HCT116 (cell line): ENCODE measurements around the gene MYO16. TPM values are rescaled to one million over a fixed set of nuclear protein-coding genes. Genes with fewer than 3 reads are reported as not detected.

ENCODE experiments used
- ATAC-seq: fragments of 200-7000 bp; cut with Tn5 transposase; 2 replicates; pipeline ENCODE4 v1.9.1; 2020; ENCODE audit warnings: mild to moderate bottlenecking, moderate library complexity
- BruUV-seq: library from RNA; stranded (reverse); fragments of 400-500 nt; replicated peaks from 2 replicates; lab custom pipeline; 2021; lab: Mats Ljungman, UMichigan
- CTCF ChIA-PET: fragments of 300-600 bp; sonication (Branson Sonifier 250); formaldehyde crosslinking; loops from one replicate; lab custom pipeline; 2021; ENCODE audit warnings: antibody characterized with exemption; lab: Charles Lee
- POLR2A ChIA-PET: fragments of 300-600, 350-600 bp; sonication (Branson Sonifier 250); formaldehyde crosslinking; loops from one replicate; lab custom pipeline; 2021; ENCODE audit warnings: antibody characterized with exemption; lab: Charles Lee
- RAD21 ChIA-PET, 2 experiments: fragments of 300-600 bp; sonication (Branson Sonifier 250); formaldehyde crosslinking; loops; one replicate each; lab custom pipeline; 2023; ENCODE audit warnings: low total read pairs in 2 of 2; ENCODE audit not compliant: uncharacterized antibody in 2 of 2, unreplicated experiment in 2 of 2, low non-redundant PET in 1 of 2; lab: Charles Lee
- DNase-seq: peaks from one replicate; pipeline ENCODE4 v3.0.0-alpha.2; 2010; ENCODE audit warnings: low read depth, low spot score
- H2AFZ ChIP-seq: fragments of 200-600 bp; shearing (Covaris generic), sonication (generic); 2 replicates; pipeline ENCODE4 v1.6.1; 2017; ENCODE audit warnings: low read depth, mixed run types, mixed read lengths, antibody characterized with exemption, low read length; ENCODE audit not compliant: poor library complexity, severe bottlenecking
- H3K27ac ChIP-seq: 2 replicates; pipeline ENCODE4 v1.5.1; 2012; ENCODE audit warnings: low read depth, low read length
- H3K27me3 ChIP-seq: fragments of 200-600 bp; sonication (generic); 2 replicates; pipeline ENCODE4 v1.6.1; 2016; ENCODE audit warnings: mixed run types, low read length, mixed read lengths; ENCODE audit not compliant: insufficient read depth
- H3K36me3 ChIP-seq, 2 experiments: fragments of 200-500 bp in 1 of 2; fragments of 200-600 bp in 1 of 2; sonication (Bioruptor generic) in 1 of 2; sonication (generic) in 1 of 2; 2 replicates each; pipeline versions ENCODE4 v1.5.1 to v1.6.1; 2014 to 2016; ENCODE audit warnings: low read length in 2 of 2, inconsistent platforms in 1 of 2, mixed read lengths in 1 of 2, mixed run types in 1 of 2; ENCODE audit not compliant: insufficient read depth in 2 of 2, control insufficient read depth in 1 of 2
- H3K4me1 ChIP-seq, 2 experiments: fragments of 200-600 bp in 1 of 2; sonication (generic) in 1 of 2; 2 replicates each; pipeline versions ENCODE4 v1.5.1 to v1.6.1; 2012 to 2017; ENCODE audit warnings: low read length in 2 of 2, inconsistent platforms in 1 of 2, mild to moderate bottlenecking in 1 of 2, mixed read lengths in 1 of 2, mixed run types in 1 of 2, moderate library complexity in 1 of 2; ENCODE audit not compliant: insufficient read depth in 2 of 2, control insufficient read depth in 1 of 2
- H3K4me2 ChIP-seq: fragments of 200-600 bp; sonication (generic); 2 replicates; pipeline ENCODE4 v1.6.1; 2017; ENCODE audit warnings: mixed run types, low read length, mixed read lengths
- H3K4me3 ChIP-seq, 2 experiments: fragments of 200-600 bp in 1 of 2; sonication (generic) in 1 of 2; replicated peaks in 1 of 2; 2 replicates each; pipeline ENCODE4 v1.5.1; 2011 to 2016; ENCODE audit warnings: low read length in 2 of 2, control low read depth in 1 of 2, low read depth in 1 of 2, mild to moderate bottlenecking in 1 of 2, mixed read lengths in 1 of 2, mixed run types in 1 of 2
- H3K79me2 ChIP-seq: fragments of 200-600 bp; sonication (generic); 2 replicates; pipeline ENCODE4 v1.6.1; 2017; ENCODE audit warnings: mild to moderate bottlenecking, mixed run types, low read length, moderate library complexity, mixed read lengths; ENCODE audit not compliant: insufficient read depth
- H3K9ac ChIP-seq: fragments of 200-600 bp; sonication (generic); 2 replicates; pipeline ENCODE4 v1.6.1; 2016; ENCODE audit warnings: low read length, mixed read lengths
- H3K9me2 ChIP-seq: fragments of 200-600 bp; sonication (generic), shearing (Covaris generic); 2 replicates; pipeline ENCODE4 v1.6.1; 2017; ENCODE audit warnings: mixed run types, mild to moderate bottlenecking, moderate library complexity; ENCODE audit not compliant: insufficient read depth
- H3K9me3 ChIP-seq, 2 experiments: fragments of 200-500 bp in 1 of 2; fragments of 200-600 bp in 1 of 2; sonication (Bioruptor generic) in 1 of 2; sonication (generic) in 1 of 2; 2 replicates each; pipeline ENCODE4 v1.6.1; 2014 to 2017; ENCODE audit warnings: low read length in 2 of 2, mixed read lengths in 2 of 2, inconsistent platforms in 1 of 2, low read depth in 1 of 2, mild to moderate bottlenecking in 1 of 2, mixed run types in 1 of 2, moderate library complexity in 1 of 2; ENCODE audit not compliant: control insufficient read depth in 1 of 2, insufficient read depth in 1 of 2
- H4K20me1 ChIP-seq: fragments of 200-600 bp; sonication (generic), shearing (Covaris generic); 2 replicates; pipeline ENCODE4 v1.6.1; 2017; ENCODE audit warnings: mixed run types, mild to moderate bottlenecking, moderate library complexity; ENCODE audit not compliant: insufficient read depth
- CTCF ChIP-seq, 3 experiments: fragments of 200-600 bp in 1 of 3; sonication (generic) in 1 of 3; IDR thresholded peaks in 2 of 3; conservative IDR thresholded peaks in 1 of 3; 2 replicates each; pipeline ENCODE4 v1.5.1; 2012 to 2017; ENCODE audit warnings: low read depth in 2 of 3, low read length in 2 of 3, antibody characterized with exemption in 1 of 3, borderline replicate concordance in 1 of 3, control low read depth in 1 of 3, mild to moderate bottlenecking in 1 of 3, mixed read lengths in 1 of 3, mixed run types in 1 of 3, moderate library complexity in 1 of 3; ENCODE audit not compliant: insufficient read depth in 1 of 3
- EZH2phosphoT487 ChIP-seq: fragments of 200-600 bp; IDR thresholded peaks from 2 replicates; pipeline ENCODE4 v1.6.1; 2018; ENCODE audit warnings: antibody characterized with exemption, borderline replicate concordance
- FOSL1 ChIP-seq: IDR thresholded peaks from 2 replicates; pipeline ENCODE4 v1.6.1; 2012; ENCODE audit warnings: low read depth
- JUND ChIP-seq: IDR thresholded peaks from 2 replicates; pipeline ENCODE4 v1.6.1; 2012
- POLR2A ChIP-seq: IDR thresholded peaks from 2 replicates; pipeline ENCODE4 v1.7.0; 2011; ENCODE audit warnings: borderline replicate concordance; ENCODE audit not compliant: insufficient read depth, insufficient read length; ENCODE audit errors: extremely low read depth
- RAD21 ChIP-seq: IDR thresholded peaks from 2 replicates; pipeline ENCODE4 v1.6.1; 2012; ENCODE audit warnings: low read depth, mild to moderate bottlenecking
- REST ChIP-seq: IDR thresholded peaks from 2 replicates; pipeline ENCODE4 v1.6.1; 2012; ENCODE audit warnings: low read depth
- SIN3A ChIP-seq: IDR thresholded peaks from 2 replicates; pipeline ENCODE4 v1.6.1; 2012; ENCODE audit warnings: low read depth
- SP1 ChIP-seq: IDR thresholded peaks from 2 replicates; pipeline ENCODE4 v1.6.1; 2012; ENCODE audit warnings: low read depth
- intact Hi-C: fragments of 100-400 bp; cut with micrococcal nuclease; formaldehyde crosslinking; loops from 2 replicates; pipeline ENCODE4 v1.10.0; 2022
- total RNA-seq: library from RNA; stranded (reverse); gene quantifications from one replicate; pipeline ENCODE4 v1.2.1, GENCODE V29; 2021; ENCODE audit not compliant: unreplicated experiment

The MYO16 gene
- total RNA-seq, 1 experiment from 2014 or later, result 0.07 TPM

GRCh38 chr13:109156181-109156935, 526.9 kb downstream of the MYO16 start:
- peak overlapping the region; percentile 73 for H3K4me2 ChIP-seq
- no peaks in the 10 kb centered on the region for H3K9me3 ChIP-seq
- peak overlapping the region; percentile 69 for H3K9ac ChIP-seq
- H3K79me2 ChIP-seq, result no peaks in the 10 kb centered on the region
- peak overlapping the region; percentile 79 for H2AFZ ChIP-seq
- intact Hi-C loops, result loop anchor here (5.0 kb wide), 1 partner anchor 56 kb away; no protein-coding TSS in a partner anchor
- DNase-seq (no peak), ATAC-seq (peak; percentile 66)
- TF ChIP-seq SP1 (peak; percentile 22), POLR2A (no peak), FOSL1 (peak; percentile 65; the same call in 1 of the 2 replicates), JUND (peak; percentile 59)
- CTCF ChIA-PET, result interaction anchor here (2.9 kb wide), 1 partner anchor 10 kb away, joined by 12 read pairs; no protein-coding TSS in a partner anchor
- H3K4me3 ChIP-seq, result peak overlapping the region; percentile 25 to 49
- BruUV-seq, result no TSS peak
- RAD21 ChIA-PET, result interaction anchor here in 1 of 2 experiments (0.7 kb wide), 1 partner anchor 255 kb away, joined by 8 read pairs; no protein-coding TSS in a partner anchor
- H3K4me1 ChIP-seq, result peaks cover 42 to 89% of the 10 kb centered on the region in 2 experiments
- no peaks in the 10 kb centered on the region for H3K36me3 ChIP-seq
- H4K20me1 ChIP-seq, result no peaks in the 10 kb centered on the region
- H3K27ac ChIP-seq, result peak overlapping the region; percentile 56
- H3K27me3 ChIP-seq, result no peaks in the 10 kb centered on the region
- no peaks in the 10 kb centered on the region for H3K9me2 ChIP-seq
- POLR2A ChIA-PET, result interaction anchor here (0.7 to 1.4 kb wide), 3 partner anchors 116 to 959 kb away, joined by 3 to 5 read pairs (median 4); no protein-coding TSS in a partner anchor

DNA sequence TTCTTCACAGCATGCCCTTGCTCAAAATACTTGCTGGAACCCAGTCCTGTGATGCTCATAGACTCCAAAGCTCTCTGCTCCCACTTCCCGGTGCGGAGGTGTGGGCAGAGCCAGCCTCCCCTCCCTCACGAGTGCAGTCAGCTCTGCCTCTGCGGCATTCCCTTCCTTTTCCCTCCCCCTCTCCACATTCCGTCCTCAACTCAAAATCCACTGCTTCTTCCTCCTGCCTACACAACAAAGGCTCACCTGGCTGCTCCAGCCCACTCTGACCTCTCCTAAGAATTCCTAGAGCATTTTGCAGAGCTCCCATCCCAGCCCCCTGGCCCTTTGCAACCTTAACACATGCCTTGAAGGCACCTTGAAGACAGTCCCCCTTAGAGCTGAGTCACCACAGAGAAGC, 527.9 kb downstream of the MYO16 start:
- ChIA-PET POLR2A (interaction anchor here (0.7 to 1.2 kb wide), 2 partner anchors 115 to 958 kb away, joined by 3 to 5 read pairs; no protein-coding TSS in a partner anchor), RAD21 (interaction anchor here in 1 of 2 experiments (0.7 kb wide), 1 partner anchor 254 kb away, joined by 8 read pairs; no protein-coding TSS in a partner anchor), CTCF (no interaction called here)
- intact Hi-C loops, result loop anchor here (5.0 kb wide), 1 partner anchor 55 kb away; no protein-coding TSS in a partner anchor
- Histone ChIP-seq H3K4me1 (peaks cover 38 to 82% of the 10 kb centered on the region in 2 experiments), H3K9me2 (no peaks in the 10 kb centered on the region), H3K9ac (peak overlapping the region; percentile 69), H3K4me2 (peak overlapping the region; percentile 73), H3K4me3 (peak overlapping the region in 1 of 2 experiments; percentile 49; a peak in 1 of 4 replicates), H3K36me3 (no peaks in the 10 kb centered on the region), H3K27ac (peak overlapping the region; percentile 56; the same call in 1 of the 2 replicates), H3K79me2 (no peaks in the 10 kb centered on the region), H4K20me1 (no peaks in the 10 kb centered on the region), H3K9me3 (no peaks in the 10 kb centered on the region), H2AFZ (peak overlapping the region; percentile 48), H3K27me3 (no peaks in the 10 kb centered on the region)
- TF ChIP-seq RAD21, result no peak
- TF ChIP-seq CTCF (IDR thresholded peaks at IDR 0.05 in 2 of 3, conservative IDR thresholded peaks at IDR 0.05 in 1 of 3; ENCODE audit: borderline replicate concordance in 1 of 3, insufficient read depth in 1 of 3, low read depth in 2 of 3, low read length in 2 of 3), result no peak
- no peak for TF ChIP-seq SIN3A
- no peak for TF ChIP-seq REST
- no peak for TF ChIP-seq EZH2phosphoT487
- DNase-seq, result no peak
- peak; percentile 35 for ATAC-seq
- BruUV-seq, result no TSS peak
